GM12878 (cell line): ENCODE data around the gene LDHAL6A. TPM values are rescaled to one million over a fixed set of nuclear protein-coding genes. Genes with fewer than 3 reads are reported as not detected.

ENCODE experiments used
- ATAC-seq: fragments of 200-7000 bp; cut with Tn5 transposase; 3 replicates; pipeline ENCODE4 v1.9.1; 2020; ENCODE audit warnings: mild to moderate bottlenecking, moderate library complexity
- BruUV-seq: library from RNA; stranded (reverse); fragments of 400-500 nt; replicated peaks from 2 replicates; lab custom pipeline; 2021; lab: Mats Ljungman, UMichigan
- CTCF ChIA-PET: fragments of 300-600 bp; sonication (Branson Sonifier 250); formaldehyde crosslinking; extraction: SDS; loops from one replicate; lab custom pipeline; 2021; ENCODE audit warnings: inconsistent platforms; lab: Yijun Ruan, JAX
- POLR2A ChIA-PET: fragments of 350-600 bp; formaldehyde crosslinking; extraction: SDS; loops from one replicate; lab custom pipeline; 2021; ENCODE audit warnings: inconsistent platforms; lab: Charles Lee
- RAD21 ChIA-PET: fragments of 300-600 bp; sonication (Branson Sonifier 250); formaldehyde crosslinking; loops from one replicate; lab custom pipeline; 2023; ENCODE audit warnings: antibody characterized with exemption; ENCODE audit not compliant: unreplicated experiment; lab: Charles Lee
- SMC1A ChIA-PET: fragments of 300-600 bp; sonication (Branson Sonifier 250); formaldehyde crosslinking; loops from one replicate; lab custom pipeline; 2023; ENCODE audit not compliant: unreplicated experiment, uncharacterized antibody; lab: Charles Lee
- DNase-seq: peaks from one replicate; pipeline ENCODE4 v3.0.0-alpha.2; 2011; ENCODE audit warnings: low read depth, low spot score
- FAIRE-seq: peaks from 3 replicates; lab custom pipeline; 2011; peaks lifted over from hg19 to GRCh38; lab: Jason Lieb, UNC
- H2AFZ ChIP-seq: 2 replicates; pipeline ENCODE4 v1.6.0; 2011; ENCODE audit warnings: low read depth, low read length, control low read depth; ENCODE audit not compliant: control insufficient read depth
- H3K27ac ChIP-seq: 2 replicates; pipeline ENCODE4 v1.5.1; 2011; ENCODE audit warnings: control low read depth; ENCODE audit not compliant: control insufficient read depth, insufficient read depth
- H3K27me3 ChIP-seq, 2 experiments: replicated peaks in 1 of 2; 2 replicates each; pipeline versions ENCODE4 v1.6.0 to v1.6.1; 2011; ENCODE audit warnings: low read length in 1 of 2; ENCODE audit not compliant: control insufficient read depth in 2 of 2, insufficient read depth in 2 of 2
- H3K36me3 ChIP-seq, 2 experiments: 2 replicates each; pipeline ENCODE4 v1.5.1; 2011; ENCODE audit warnings: low read length in 1 of 2; ENCODE audit not compliant: control insufficient read depth in 2 of 2, insufficient read depth in 2 of 2
- H3K4me1 ChIP-seq: 2 replicates; pipeline ENCODE4 v1.6.1; 2011; ENCODE audit warnings: mild to moderate bottlenecking, low read length, moderate library complexity, mixed read lengths; ENCODE audit not compliant: control insufficient read depth, insufficient read depth
- H3K4me2 ChIP-seq: 2 replicates; pipeline ENCODE4 v1.6.0; 2011; ENCODE audit warnings: control low read depth; ENCODE audit not compliant: control insufficient read depth, insufficient read depth
- H3K4me3 ChIP-seq: fragments of 200-600 bp; sonication (generic); 2 replicates; pipeline ENCODE4 v1.5.1; 2016
- H3K79me2 ChIP-seq: 2 replicates; pipeline ENCODE4 v1.6.0; 2011; ENCODE audit warnings: low read length; ENCODE audit not compliant: control insufficient read depth, insufficient read depth
- H3K9ac ChIP-seq: 2 replicates; pipeline ENCODE4 v1.8.0; 2011; ENCODE audit warnings: low read length, control low read depth, mixed read lengths; ENCODE audit not compliant: control insufficient read depth, insufficient read depth
- H3K9me3 ChIP-seq: replicated peaks from 3 replicates; pipeline ENCODE4 v1.5.1; 2011; ENCODE audit warnings: mild to moderate bottlenecking, low read length; ENCODE audit not compliant: control insufficient read depth, insufficient read depth
- H4K20me1 ChIP-seq: 2 replicates; pipeline ENCODE4 v1.6.0; 2011; ENCODE audit not compliant: control insufficient read depth, insufficient read depth
- MYB ChIP-seq: fragments of 150-350 bp; IDR thresholded peaks from 2 replicates; pipeline ENCODE4 v1.6.1; 2014; ENCODE audit warnings: mild to moderate bottlenecking, low read depth, low read length, borderline replicate concordance
- ZBTB4 ChIP-seq: fragments of 450-650 bp; formaldehyde crosslinking; IDR thresholded peaks from 2 replicates; pipeline ENCODE4 v1.4.0; 2022; ENCODE audit warnings: mild to moderate bottlenecking, moderate library complexity
- ZNF592 ChIP-seq: fragments of 450-650 bp; IDR thresholded peaks from 2 replicates; pipeline ENCODE4 v1.6.1; 2017; ENCODE audit warnings: mild to moderate bottlenecking, moderate library complexity
- WGBS: methylation state at CpG from one replicate; pipeline ENCODE4 v1.1.6; 2016; ENCODE audit warnings: low lambda C conversion rate; ENCODE audit not compliant: insufficient replicate concordance, insufficient coverage; ENCODE audit errors: missing lambda C conversion rate; 5-methylcytosine and 5-hydroxymethylcytosine counted together
- in situ Hi-C: fragments of 300-500 bp; cut with MboI; formaldehyde crosslinking; loops from 9 replicates; pipeline ENCODE4 v1.14.3; 2018; ENCODE audit warnings: mixed read lengths
- intact Hi-C: fragments of 100-400 bp; cut with micrococcal nuclease; formaldehyde crosslinking; loops from one replicate; pipeline ENCODE4 v1.14.2; 2022; ENCODE audit not compliant: unreplicated experiment
- polyA plus RNA-seq, 11 experiments: library from polyadenylated mRNA; depleted of rRNA in 4 of 11; unstranded in 6 of 11; stranded (reverse) in 5 of 11; fragments of >200 nt; fragmentation: Nextera tagmentation in 4 of 11; fragmentation: Illumina TruSeq in 1 of 11; extraction: Ambion mirVana in 4 of 11; extraction: Trizol in 1 of 11; gene quantifications; 1 replicate in 1 of 11; 2 replicates in 10 of 11; pipeline versions ENCODE4 v1.2.1 to v1.2.3, GENCODE V29; 2011 to 2016; ENCODE audit warnings: inconsistent platforms in 2 of 11, missing spikeins in 2 of 11, low read depth in 1 of 11
- total RNA-seq, 4 experiments: library from RNA; depleted of rRNA in 3 of 4; stranded (reverse); fragments of >200 nt in 3 of 4; fragmentation: Illumina TruSeq in 1 of 4; extraction: Trizol in 1 of 4; gene quantifications; 2 replicates each; pipeline versions ENCODE4 v1.2.1 to v1.2.3, GENCODE V29; 2013 to 2021

LDHAL6A gene
- total and polyA plus RNA-seq, 10 of the 15 experiments (the other 5 are each of a cell fraction or from before 2014, with no cell fraction given), result 0.03 to 0.11 (median 0.09) TPM; not detected in 7

- CTCF ChIA-PET, result interaction anchor here (0.6 kb wide), 1 partner anchor 72 kb away, joined by 3 read pairs; no protein-coding TSS in a partner anchor
- POLR2A ChIA-PET, result no interaction called here
- Histone ChIP-seq H3K4me1 (peaks cover 5% of the 10 kb centered on the region; the same call in 1 of the 2 replicates), H3K4me3 (no peak overlapping the region), H2AFZ (no peak overlapping the region), H3K79me2 (no peaks in the 10 kb centered on the region), H3K9ac (no peak overlapping the region), H3K36me3 (no peaks in the 10 kb centered on the region), H3K27ac (no peak overlapping the region), H4K20me1 (no peaks in the 10 kb centered on the region), H3K4me2 (no peak overlapping the region), H3K9me3 (no peaks in the 10 kb centered on the region), H3K27me3 (no peaks in the 10 kb centered on the region)
- WGBS, result 65% methylated on average over 2 of the region's 2 CpGs
- DNase-seq (no peak), ATAC-seq (no peak), FAIRE-seq (no peak)
- TF ChIP-seq ZNF592 (no peak), MYB (no peak), ZBTB4 (no peak)
- in situ Hi-C loops, result no loop called here
- intact Hi-C loops, result no loop called here
- SMC1A ChIA-PET, result interaction anchor here (0.6 to 0.8 kb wide), 3 partner anchors 22 to 294 kb away, joined by 3 read pairs; no protein-coding TSS in a partner anchor
- RAD21 ChIA-PET, result no interaction called here
- BruUV-seq, result no TSS peak
These were observed 12.4 kb downstream of the LDHAL6A start for GRCh38 chr11:18468059-18468458.
